ENCODE data around the gene PPP1R14C. TPM values are rescaled to one million over a fixed set of nuclear protein-coding genes. Genes with fewer than 3 reads are reported as not detected.

The PPP1R14C gene
- total and polyA plus RNA-seq, 10 of the 15 experiments (the other 5 are each of a cell fraction or from before 2014, with no cell fraction given), result 0.07 to 1.6 (median 0.13) TPM; not detected in 4

GRCh38 chr6:150180517-150180916 is 37.7 kb downstream of the PPP1R14C start (continued):
- no peak for TF ChIP-seq TCF7 (IDR thresholded peaks at IDR 0.05; ENCODE audit: borderline replicate concordance)
- TF ChIP-seq IRF4 (IDR thresholded peaks at IDR 0.05; ENCODE audit: low read depth, low read length), result no peak
- TF ChIP-seq ZNF24 (IDR thresholded peaks at IDR 0.05), result no peak
- no peak for TF ChIP-seq ZBED1 (IDR thresholded peaks at IDR 0.05; ENCODE audit: borderline replicate concordance)
- no peak for TF ChIP-seq PRDM15 (CRISPR knock-in tag; IDR thresholded peaks at IDR 0.05)

- BruUV-seq (replicated peaks), result no TSS peak
- FAIRE-seq (no peak), ATAC-seq (no peak), DNase-seq (ENCODE audit: low read depth, low spot score) (no peak)
- intact Hi-C loops (cut with micrococcal nuclease; ENCODE audit: unreplicated experiment) (no loop called here), in situ Hi-C loops (cut with MboI) (no loop called here)
- Histone ChIP-seq H3K4me2 (ENCODE audit: control insufficient read depth, insufficient read depth) (no peak overlapping the region), H3K79me2 (ENCODE audit: control insufficient read depth, insufficient read depth, low read length) (no peaks in the 10 kb centered on the region), H3K27ac (ENCODE audit: control insufficient read depth, insufficient read depth) (no peak overlapping the region), H4K20me1 (ENCODE audit: control insufficient read depth, insufficient read depth) (no peaks in the 10 kb centered on the region), H3K36me3 (ENCODE audit: control insufficient read depth in 2 of 2, insufficient read depth in 2 of 2, low read length in 1 of 2) (no peaks in the 10 kb centered on the region), H2AFZ (ENCODE audit: control insufficient read depth, low read depth, low read length) (no peak overlapping the region), H3K9ac (ENCODE audit: control insufficient read depth, insufficient read depth, low read length) (no peak overlapping the region), H3K4me3 (no peak overlapping the region), H3K9me3 (replicated peaks; ENCODE audit: control insufficient read depth, insufficient read depth, low read length) (no peaks in the 10 kb centered on the region), H3K27me3 (replicated peaks in 1 of 2; ENCODE audit: control insufficient read depth in 2 of 2, insufficient read depth in 2 of 2, low read length in 1 of 2) (no peaks in the 10 kb centered on the region), H3K4me1 (ENCODE audit: control insufficient read depth, insufficient read depth, low read length) (0 out of 2 replicates have a peak, but pooled peaks cover 3% of the 10 kb centered on the region)
- POLR2A ChIA-PET, result no interaction called here
- RAD21 ChIA-PET (ENCODE audit: unreplicated experiment), result no interaction called here
- SMC1A ChIA-PET (ENCODE audit: uncharacterized antibody, unreplicated experiment), result interaction anchor here (1.3 kb wide), 1 partner anchor 98 kb away, joined by 3 read pairs; no protein-coding TSS in a partner anchor
- CTCF ChIA-PET, result interaction anchor here (1.0 to 2.8 kb wide), 2 partner anchors 8 to 102 kb away, joined by 3 to 14 read pairs; no protein-coding TSS in a partner anchor
- WGBS (ENCODE audit: insufficient coverage, insufficient replicate concordance, low lambda C conversion rate, missing lambda C conversion rate), result 26% methylated on average over 4 of the region's 4 CpGs
- TF ChIP-seq CBX5 (IDR thresholded peaks at IDR 0.05; ENCODE audit: low read depth) (no peak), KLF5 (IDR thresholded peaks at IDR 0.05; ENCODE audit: partially characterized antibody) (no peak), EED (IDR thresholded peaks at IDR 0.05; ENCODE audit: low read depth) (no peak), PRDM15 (CRISPR knock-in tag; IDR thresholded peaks at IDR 0.05) (no peak), CREB1 (IDR thresholded peaks at IDR 0.05; ENCODE audit: low read depth) (no peak), NR2C1 (IDR thresholded peaks at IDR 0.05) (no peak), ASH2L (IDR thresholded peaks at IDR 0.05; ENCODE audit: borderline replicate concordance, low read depth) (no peak)
- TF ChIP-seq, protein P1, sequence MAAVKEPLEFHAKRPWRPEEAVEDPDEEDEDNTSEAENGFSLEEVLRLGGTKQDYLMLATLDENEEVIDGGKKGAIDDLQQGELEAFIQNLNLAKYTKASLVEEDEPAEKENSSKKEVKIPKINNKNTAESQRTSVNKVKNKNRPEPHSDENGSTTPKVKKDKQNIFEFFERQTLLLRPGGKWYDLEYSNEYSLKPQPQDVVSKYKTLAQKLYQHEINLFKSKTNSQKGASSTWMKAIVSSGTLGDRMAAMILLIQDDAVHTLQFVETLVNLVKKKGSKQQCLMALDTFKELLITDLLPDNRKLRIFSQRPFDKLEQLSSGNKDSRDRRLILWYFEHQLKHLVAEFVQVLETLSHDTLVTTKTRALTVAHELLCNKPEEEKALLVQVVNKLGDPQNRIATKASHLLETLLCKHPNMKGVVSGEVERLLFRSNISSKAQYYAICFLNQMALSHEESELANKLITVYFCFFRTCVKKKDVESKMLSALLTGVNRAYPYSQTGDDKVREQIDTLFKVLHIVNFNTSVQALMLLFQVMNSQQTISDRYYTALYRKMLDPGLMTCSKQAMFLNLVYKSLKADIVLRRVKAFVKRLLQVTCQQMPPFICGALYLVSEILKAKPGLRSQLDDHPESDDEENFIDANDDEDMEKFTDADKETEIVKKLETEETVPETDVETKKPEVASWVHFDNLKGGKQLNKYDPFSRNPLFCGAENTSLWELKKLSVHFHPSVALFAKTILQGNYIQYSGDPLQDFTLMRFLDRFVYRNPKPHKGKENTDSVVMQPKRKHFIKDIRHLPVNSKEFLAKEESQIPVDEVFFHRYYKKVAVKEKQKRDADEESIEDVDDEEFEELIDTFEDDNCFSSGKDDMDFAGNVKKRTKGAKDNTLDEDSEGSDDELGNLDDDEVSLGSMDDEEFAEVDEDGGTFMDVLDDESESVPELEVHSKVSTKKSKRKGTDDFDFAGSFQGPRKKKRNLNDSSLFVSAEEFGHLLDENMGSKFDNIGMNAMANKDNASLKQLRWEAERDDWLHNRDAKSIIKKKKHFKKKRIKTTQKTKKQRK (IDR thresholded peaks at IDR 0.05; ENCODE audit: low read depth, low read length), result no peak
These were observed 39.7 kb downstream of the PPP1R14C start for GRCh38 chr6:150182460-150183078.

All from GM12878 (cell line).